ENCODE data around the gene TACC2.
"Not testable (repeated sequence)": the region's sequence is repeated elsewhere in the genome, so short reads cannot be mapped to it uniquely, and the experiment has no call there.

Gene TACC2

DNA sequence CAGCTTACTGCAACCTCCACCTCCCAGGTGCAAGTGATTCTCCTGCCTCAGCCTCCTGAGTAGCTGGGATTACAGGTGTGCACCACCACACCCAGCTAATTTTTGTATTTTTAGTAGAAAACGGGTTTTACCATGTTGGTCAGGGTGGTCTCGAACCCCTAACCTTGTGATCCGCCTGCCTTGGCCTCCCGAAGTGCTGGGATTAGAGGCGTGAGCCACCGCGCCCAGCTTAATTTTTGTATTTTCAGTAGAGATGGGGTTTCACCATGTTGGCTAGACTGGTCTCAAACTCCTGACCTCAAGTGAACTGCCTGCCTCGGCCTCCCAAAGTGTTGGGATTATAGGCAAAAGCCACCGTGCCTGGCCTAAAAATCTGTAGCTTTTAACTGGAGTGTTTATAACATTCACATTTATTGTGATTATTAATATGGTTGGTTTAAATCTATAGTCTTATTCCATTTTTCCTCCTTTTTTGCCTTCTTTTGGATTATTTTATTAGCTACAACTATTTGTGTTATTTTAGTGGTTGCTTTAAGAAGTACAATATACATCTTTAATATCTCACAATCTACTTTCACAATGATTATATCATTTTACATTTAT is 77.5 kb downstream of the TACC2 start:
- DNase-seq = not testable (repeated sequence)

DNA sequence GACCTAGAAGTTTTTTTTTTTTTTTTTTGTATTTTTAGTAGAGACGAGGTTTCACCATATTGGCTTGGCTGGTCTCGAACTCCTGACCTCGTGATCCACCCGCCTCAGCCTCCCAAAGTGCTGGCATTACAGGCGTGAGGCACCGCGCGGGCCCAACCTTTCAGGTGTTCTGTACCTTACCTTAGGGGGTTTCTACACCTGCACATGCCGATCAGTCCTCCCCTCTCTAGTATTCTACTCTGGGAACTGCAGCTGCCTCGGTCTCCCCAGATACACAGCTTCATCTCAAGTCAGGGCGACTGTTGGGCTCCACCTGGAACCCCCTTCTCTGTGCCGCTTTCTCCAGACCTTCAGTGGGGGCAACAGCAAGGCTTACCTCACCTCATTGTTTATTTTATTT is 79.9 kb downstream of the TACC2 start:
- no peak for DNase-seq

GRCh38 chr10:122072491-122072890 is 83.5 kb downstream of the TACC2 start:
- DNase-seq = no peak

- no peak for DNase-seq
Measured at GRCh38 chr10:122073508-122073907, 84.5 kb downstream of the TACC2 start.

DNA sequence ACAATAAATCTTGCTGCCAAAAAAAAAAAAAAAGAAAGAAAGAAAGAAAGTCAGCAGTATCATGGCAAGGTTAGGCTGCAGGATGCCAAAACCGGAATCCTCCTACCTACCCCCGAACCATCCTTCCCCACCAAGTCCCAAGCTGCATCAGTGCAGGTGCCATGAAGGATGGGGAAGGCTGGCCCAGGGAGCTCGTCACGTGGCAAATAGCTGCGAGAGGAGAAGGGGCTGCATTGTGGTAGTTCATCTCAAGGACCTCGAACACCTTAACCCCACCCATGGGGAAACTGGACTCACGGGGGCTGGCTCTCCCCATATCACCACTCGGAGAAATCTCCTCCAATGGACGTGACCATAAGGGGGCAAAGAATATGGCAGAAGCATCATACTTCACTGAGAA is 86.2 kb downstream of the TACC2 start:
- DNase-seq = no peak

DNA sequence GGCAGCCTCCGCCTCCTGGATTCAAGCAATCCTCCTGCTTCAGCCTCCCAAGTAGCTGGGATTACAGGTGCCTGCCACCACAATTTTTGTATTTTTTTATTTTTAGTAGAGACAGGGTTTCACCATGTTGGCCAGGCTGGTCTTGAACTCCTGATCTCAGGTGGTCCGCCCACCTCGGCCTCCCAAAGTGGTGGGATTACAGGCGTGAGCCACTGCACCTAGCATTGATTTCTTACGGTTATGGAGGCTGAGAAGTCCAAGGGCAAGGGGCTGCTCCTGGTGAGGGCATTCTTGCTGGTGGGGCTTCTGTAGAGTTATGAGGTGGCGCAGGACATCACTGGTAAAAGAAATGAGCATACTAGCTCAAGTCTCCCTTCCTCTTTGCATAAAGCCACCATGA is 86.9 kb downstream of the TACC2 start:
- not testable (repeated sequence) for DNase-seq

DNA sequence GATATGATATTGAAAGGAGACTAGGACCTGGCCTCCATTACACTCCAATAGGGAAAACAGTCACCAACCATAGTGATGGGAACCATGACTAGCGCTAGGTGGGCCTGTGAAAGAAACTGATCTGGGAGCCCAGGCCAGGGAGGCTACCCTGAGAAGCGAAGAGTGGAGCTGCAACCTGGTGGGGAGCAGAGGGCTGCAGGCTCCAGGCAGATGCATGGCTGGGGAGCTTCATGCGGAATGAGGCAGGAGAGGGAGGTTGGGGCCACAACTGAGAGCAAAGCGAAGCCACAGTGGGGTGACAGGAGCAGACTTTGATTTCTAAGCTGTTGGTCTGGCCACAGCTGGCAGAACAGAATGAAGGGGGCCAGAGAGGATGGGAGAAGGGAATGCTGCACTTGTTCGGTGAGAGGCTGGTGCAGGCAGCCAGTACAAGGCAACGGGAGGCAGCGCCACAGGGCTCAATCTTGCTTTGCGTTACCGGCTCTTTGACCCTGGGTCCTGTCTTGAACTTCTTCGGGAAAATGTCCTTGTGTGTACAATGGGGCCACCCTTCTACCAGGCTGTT is 88.4 kb downstream of the TACC2 start:
- DNase-seq = no peak

- DNase-seq = no peak
Measured at GRCh38 chr10:122078326-122078725, 89.4 kb downstream of the TACC2 start.

GRCh38 chr10:122078965-122079795 is 90.2 kb downstream of the TACC2 start:
- DNase-seq = no peak

GRCh38 chr10:122082616-122083477 is 93.9 kb downstream of the TACC2 start:
- DNase-seq = no peak

GRCh38 chr10:122083478-122084025 is 94.6 kb downstream of the TACC2 start:
- DNase-seq = no peak

DNA sequence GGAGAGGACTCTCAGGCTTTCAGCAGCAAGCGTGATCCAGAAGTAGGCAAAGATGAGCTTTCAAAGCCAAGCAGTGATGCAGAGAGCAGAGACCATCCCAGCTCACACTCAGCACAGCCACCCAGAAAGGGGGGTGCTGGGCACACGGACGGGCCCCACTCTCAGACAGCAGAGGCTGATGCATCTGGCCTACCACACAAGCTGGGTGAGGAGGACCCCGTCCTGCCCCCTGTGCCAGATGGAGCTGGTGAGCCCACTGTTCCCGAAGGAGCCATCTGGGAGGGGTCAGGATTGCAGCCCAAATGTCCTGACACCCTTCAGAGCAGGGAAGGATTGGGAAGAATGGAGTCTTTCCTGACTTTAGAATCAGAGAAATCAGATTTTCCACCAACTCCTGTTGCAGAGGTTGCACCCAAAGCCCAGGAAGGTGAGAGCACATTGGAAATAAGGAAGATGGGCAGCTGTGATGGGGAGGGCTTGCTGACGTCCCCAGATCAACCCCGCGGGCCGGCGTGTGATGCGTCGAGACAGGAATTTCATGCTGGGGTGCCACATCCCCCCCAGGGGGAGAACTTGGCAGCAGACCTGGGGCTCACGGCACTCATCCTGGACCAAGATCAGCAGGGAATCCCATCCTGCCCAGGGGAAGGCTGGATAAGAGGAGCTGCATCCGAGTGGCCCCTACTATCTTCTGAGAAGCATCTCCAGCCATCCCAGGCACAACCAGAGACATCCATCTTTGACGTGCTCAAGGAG is 95.5 kb downstream of the TACC2 start:
- no peak for DNase-seq

- DNase-seq = no peak
Measured at GRCh38 chr10:122085423-122085911, 96.5 kb downstream of the TACC2 start.

DNA sequence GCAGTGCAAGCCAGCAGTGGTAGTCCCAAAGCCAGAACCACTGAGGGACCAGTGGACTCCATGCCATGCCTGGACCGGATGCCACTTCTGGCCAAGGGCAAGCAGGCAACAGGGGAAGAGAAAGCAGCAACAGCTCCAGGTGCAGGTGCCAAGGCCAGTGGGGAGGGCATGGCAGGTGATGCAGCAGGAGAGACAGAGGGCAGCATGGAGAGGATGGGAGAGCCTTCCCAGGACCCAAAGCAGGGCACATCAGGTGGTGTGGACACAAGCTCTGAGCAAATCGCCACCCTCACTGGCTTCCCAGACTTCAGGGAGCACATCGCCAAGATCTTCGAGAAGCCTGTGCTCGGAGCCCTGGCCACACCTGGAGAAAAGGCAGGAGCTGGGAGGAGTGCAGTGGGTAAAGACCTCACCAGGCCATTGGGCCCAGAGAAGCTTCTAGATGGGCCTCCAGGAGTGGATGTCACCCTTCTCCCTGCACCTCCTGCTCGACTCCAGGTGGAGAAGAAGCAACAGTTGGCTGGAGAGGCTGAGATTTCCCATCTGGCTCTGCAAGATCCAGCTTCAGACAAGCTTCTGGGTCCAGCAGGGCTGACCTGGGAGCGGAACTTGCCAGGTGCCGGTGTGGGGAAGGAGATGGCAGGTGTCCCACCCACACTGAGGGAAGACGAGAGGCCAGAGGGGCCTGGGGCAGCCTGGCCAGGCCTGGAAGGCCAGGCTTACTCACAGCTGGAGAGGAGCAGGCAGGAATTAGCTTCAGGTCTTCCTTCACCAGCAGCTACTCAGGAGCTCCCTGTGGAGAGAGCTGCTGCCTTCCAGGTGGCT is 97.7 kb downstream of the TACC2 start:
- DNase-seq = no peak

DNA sequence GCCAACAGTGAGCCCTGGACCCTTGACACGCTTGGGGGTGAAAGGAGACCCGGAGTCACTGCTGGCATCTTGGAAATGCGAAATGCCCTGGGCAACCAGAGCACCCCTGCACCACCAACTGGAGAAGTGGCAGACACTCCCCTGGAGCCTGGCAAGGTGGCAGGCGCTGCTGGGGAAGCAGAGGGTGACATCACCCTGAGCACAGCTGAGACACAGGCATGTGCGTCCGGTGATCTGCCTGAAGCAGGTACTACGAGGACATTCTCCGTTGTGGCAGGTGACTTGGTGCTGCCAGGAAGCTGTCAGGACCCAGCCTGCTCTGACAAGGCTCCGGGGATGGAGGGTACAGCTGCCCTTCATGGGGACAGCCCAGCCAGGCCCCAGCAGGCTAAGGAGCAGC is 98.5 kb downstream of the TACC2 start:
- DNase-seq = no peak

DNA sequence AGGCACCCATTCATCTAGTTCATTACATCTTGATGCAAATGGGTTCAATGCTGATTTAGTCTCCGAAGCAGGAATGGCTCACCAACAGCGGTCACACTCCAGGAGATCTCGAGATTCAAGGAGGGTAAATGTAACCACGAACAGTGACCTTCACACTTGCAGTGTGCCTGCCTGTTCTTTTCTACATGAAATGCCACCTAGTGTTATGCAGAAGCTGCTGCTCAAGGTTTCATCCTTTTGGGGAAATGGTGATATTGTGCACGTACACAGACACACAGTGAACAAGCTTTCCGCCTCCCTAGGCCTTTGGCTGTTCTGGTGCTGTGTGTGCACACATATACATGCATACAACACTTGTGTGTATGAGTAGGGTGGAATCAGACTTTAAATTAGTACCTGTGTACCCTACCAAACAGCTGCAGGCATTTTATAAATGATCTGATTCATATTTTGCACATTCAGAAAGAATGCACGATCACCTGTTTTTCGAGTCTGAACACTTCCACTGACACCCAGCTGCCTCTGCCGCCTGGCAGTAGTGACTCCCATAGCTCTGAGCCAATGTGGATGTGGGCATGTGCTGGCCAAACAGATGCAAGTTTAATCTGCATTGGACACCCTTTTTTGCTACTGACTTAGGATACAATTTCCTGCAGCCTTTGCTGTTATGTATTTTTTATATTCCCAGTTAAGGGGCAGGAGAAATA is 100.5 kb downstream of the TACC2 start:
- DNase-seq = no peak

GRCh38 chr10:122091722-122092121 is 102.8 kb downstream of the TACC2 start:
- DNase-seq = no peak

DNA sequence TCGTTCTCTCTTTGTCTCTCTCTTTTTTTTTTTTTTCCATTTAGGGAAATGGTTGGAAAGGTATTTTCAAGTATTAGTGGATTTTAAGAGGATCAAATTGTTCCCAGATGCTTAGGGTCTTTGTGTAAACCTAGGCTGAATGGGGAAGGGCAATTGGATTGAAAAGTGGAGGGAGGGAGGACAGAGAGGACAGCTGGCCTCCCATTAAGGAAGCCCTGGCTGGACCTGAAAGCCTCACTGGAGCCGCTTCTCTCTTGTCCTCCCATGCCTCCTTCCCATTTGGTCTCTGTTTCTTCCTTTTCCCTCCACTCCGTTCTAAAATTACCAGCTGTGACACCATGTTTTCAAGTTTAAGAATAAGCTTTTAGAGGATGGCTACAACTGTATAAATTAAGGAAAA is 104.1 kb downstream of the TACC2 start:
- DNase-seq = no peak

GRCh38 chr10:122096181-122096580 is 107.2 kb downstream of the TACC2 start:
- DNase-seq = not testable (repeated sequence)

GRCh38 chr10:122096705-122097104 is 107.7 kb downstream of the TACC2 start:
- DNase-seq = no peak
